GM11168 (cell line): ENCODE measurements around the gene GOPC.
"Not testable (repeated sequence)": the region's sequence is repeated elsewhere in the genome, so short reads cannot be mapped to it uniquely, and the experiment has no call there.

Experiments
- in situ Hi-C: fragments of 300-500 bp; cut with MboI; formaldehyde crosslinking; loops from one replicate; pipeline ENCODE4 v1.12.0; 2022; ENCODE audit warnings: low sequenced_read_pairs; ENCODE audit not compliant: unreplicated experiment

The GOPC gene

GRCh38 chr6:117521791-117522502 lies 80.4 kb downstream of the GOPC start:
- in situ Hi-C loops: no loop called here

- in situ Hi-C loops: no loop called here
Measured at GRCh38 chr6:117520603-117521395, 81.5 kb downstream of the GOPC start.

- in situ Hi-C loops: no loop called here
Measured at GRCh38 chr6:117518870-117519269, 83.4 kb downstream of the GOPC start.

GRCh38 chr6:117517995-117518394 lies 84.3 kb downstream of the GOPC start:
- in situ Hi-C loops: not testable (repeated sequence)

- in situ Hi-C loops: no loop called here
Measured at GRCh38 chr6:117515326-117515725, 87.0 kb downstream of the GOPC start.

GRCh38 chr6:117514655-117515054 lies 87.7 kb downstream of the GOPC start:
- in situ Hi-C loops: no loop called here

- in situ Hi-C loops: no loop called here
Measured at GRCh38 chr6:117513778-117514365, 88.4 kb downstream of the GOPC start.

- in situ Hi-C loops: no loop called here
Measured at GRCh38 chr6:117512987-117513573, 89.2 kb downstream of the GOPC start.

GRCh38 chr6:117512056-117512828 lies 90.1 kb downstream of the GOPC start:
- in situ Hi-C loops: no loop called here
